GM19455 (cell line): Measurements from ENCODE around the gene ZDHHC1.
"Not testable (repeated sequence)": the region's sequence is repeated elsewhere in the genome, so short reads cannot be mapped to it uniquely, and the experiment has no call there.

Experiments
- ATAC-seq: cut with Tn5 transposase; IDR thresholded peaks from one replicate; pipeline ENCODE4 v1.9.1; 2021; ENCODE audit not compliant: unreplicated experiment

Gene ZDHHC1

DNA sequence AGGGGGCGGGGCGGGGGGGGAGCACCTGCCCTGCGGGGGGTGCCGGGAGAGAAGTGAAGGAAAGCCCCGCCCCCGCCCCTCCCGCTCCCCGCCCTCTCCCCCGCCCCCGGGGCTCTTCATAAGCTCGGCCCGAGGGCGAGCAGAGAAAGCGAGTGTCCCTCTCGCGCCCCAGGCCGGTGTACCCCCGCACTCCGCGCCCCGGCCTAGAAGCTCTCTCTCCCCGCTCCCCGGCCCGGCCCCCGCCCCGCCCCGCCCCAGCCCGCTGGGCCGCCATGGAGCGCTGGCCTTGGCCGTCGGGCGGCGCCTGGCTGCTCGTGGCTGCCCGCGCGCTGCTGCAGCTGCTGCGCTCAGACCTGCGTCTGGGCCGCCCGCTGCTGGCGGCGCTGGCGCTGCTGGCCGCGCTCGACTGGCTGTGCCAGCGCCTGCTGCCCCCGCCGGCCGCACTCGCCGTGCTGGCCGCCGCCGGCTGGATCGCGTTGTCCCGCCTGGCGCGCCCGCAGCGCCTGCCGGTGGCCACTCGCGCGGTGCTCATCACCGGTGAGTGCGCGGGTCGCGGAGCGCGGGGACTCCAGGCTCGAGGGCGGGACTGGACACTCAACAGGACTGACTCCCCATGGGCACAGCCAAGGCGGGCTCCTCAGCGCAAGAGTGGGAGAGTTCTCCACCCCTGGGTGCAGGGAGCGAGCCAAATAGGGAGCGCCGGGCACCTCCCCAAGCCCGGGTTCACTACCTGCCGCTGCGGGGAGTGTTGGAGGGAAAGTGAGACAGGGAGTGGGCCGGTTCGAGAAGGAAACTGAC lies 14.9 kb upstream of the ZDHHC1 start, which contains the start of gene HSD11B2:
Gene HSD11B2, plus strand, starts transcription at position 145 of the 798 bp plus-strand sequence. Its CDS starts 128 bp downstream, at position 273.
- ATAC-seq: no peak

DNA sequence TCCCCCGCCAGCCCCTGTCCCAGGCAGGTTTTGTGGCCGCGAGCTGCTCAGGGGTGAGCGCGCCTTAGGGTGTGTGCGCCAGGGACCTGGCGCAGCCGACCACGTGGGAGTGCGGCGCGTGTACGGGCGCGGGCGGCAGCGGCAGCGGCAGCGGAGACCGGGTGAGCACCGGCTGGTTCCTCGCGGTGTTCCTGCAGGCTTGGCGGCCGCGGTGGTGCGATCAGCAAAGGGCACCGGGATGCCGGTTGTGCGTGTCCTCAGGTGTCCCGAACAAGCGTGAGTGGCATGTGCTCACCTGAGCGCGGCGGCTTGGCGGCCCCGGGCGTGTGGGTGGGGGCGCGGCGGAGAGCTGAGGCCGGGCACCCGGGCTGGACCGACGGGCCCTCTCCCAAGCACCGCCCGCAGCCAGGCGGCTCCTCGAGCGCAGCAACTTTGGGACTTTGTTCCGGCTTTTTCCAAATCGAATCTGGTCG lies 14.3 kb upstream of the ZDHHC1 start:
- ATAC-seq: no peak

DNA sequence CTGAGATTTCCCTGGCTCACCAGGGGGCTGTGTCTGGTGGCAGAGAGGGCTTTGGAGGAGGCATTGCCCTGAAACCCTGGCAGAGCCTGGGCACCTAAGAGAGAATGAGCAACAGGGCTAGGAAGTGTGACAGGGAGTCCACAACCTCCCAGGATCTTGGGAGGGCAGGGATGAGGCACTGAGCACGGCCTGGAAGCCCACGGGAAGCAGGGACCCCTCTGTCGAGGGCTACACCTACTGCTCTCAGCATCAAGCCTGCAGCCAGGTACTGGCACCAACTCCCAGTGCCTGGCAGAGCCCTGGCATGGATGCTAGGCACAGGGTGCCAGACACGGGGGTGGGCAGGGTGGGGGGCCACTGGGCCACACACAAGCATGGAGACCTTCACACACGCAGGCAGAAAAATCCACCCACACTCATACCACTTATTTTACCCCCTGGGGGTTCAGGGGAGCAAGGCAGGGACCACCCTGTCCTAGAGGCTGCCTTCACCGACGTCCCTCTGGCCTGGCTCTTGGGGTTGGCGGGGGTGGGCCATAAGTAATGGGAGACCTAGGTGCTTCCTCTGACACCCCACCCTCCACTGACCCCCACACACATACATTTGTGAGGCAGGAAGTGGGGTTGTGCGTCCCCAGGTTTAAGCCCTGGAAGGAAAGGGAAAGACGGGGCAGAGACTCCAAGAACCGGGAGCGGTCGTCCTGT lies 13.7 kb upstream of the ZDHHC1 start:
- no peak for ATAC-seq

DNA sequence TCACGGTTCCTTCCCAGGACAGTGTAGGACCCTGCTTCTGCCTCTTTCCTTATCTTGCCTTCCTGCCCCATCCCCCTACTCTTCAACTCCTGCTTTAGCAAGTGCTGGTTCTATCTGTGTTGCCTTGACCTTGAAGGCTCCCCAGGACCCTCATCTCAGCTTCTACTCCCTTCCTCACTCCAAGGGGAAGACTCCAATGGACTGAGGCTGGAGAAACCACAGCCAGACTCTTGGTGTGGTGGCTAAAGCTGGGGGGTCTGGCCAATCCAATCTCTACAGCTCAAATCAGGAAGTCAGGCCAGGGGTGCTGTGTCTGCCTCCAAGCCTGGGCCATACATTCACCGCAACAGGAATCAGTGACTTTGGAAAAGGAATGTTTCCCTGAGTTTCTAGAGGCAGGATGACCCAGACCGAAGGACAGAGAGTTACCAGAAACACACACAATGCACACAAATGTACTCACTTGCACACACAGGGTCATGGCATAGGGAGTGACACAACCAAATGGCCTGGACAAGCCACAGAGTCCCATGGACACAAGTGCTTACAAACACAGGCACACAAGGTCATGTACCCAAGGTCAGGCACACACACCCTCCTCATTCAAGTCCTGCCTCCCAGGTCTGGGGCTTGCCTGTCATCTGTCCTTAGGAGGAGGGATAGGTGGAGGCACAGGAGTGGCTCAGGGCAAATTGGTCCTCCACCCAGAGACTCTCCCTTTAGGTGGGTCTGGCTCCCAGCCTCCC lies 12.9 kb upstream of the ZDHHC1 start:
- ATAC-seq: no peak

DNA sequence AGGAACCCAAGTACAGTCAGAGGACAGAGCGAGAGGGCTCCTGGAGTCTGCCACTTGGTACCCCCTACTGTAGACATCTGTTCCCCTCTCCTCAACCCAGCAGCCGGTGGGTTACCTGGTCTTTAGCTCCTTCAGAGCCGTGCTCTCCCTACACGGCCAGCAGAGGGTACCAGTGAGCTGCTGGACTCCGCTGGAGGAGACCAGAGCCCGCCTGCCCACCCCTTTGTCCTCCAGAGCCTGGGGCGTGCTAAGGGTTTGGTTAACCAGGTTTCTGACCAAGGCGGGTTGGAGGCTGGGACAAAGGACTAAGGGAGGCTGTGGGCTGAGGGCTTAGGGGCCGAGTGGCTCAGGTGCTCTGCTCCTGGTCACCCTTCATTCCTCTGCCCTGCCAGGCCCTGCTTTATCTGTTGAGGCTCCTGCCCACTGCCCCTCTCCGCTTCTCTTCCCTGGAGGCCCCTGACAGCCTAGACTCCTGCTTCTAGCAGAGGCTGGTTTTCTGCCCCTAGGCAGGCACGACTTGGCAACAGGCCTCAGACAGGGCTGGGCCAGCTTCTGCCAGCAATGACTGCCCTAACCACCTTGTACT lies 12.0 kb upstream of the ZDHHC1 start:
- no peak for ATAC-seq

DNA sequence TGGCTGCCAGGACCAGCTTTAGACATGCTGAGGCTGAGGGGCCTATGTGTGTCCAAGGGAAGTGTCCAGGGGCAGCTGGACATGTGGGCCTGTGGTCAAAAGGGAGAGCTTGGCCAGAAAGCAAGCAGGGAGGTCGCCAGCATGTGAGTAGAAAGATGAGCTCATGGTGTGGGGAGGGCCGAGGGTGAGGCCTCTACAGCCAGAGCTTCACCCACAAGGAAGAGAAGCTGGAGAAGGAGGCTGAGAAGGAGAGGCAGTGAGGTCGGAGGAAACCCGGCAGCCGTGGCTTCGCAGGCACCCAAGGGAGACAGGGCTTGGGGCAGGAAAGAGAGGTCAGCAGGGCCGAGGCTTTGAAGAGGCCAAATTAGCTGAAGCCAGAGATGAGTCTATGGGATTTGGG lies 10.7 kb upstream of the ZDHHC1 start:
- no peak for ATAC-seq

DNA sequence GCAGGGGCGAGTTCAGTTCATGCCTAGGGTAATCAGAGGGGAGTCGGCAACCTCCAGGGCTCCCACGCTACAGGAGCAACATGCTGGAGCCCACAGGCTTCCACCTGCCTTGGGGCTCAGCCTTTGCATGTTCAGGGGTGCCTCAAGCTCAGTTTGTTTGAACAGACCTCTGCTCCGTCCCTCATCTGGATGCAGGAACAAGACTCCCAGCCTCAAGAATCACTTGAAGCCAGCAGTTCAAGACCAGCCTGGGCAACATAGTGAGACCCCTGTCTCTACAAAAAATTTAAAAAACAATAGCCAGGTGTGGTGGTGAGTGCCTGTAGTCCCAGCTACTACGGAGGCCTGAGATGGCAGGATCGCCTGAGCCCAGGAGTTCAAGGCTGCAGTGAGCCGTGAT lies 9.7 kb upstream of the ZDHHC1 start:
- ATAC-seq: no peak

DNA sequence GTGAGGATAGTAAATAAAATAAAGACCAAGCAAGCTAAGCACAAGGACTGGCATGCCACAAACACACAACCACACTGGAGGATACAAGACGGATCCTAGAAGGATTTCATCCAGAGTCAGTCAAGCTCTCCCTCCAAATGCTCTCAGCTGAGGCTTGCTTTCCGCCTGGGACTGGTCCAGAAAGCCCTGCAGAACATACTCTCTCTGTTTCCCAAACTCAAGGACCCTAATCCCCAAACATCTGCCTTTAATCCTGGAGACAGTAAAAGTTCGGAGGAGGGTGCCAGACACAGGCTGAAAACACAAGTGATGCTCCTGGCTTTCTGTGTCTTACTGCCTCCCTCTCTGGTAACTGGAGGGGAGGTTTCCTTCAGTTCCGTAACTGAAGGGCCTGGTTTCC lies 9.3 kb upstream of the ZDHHC1 start:
- no peak for ATAC-seq

DNA sequence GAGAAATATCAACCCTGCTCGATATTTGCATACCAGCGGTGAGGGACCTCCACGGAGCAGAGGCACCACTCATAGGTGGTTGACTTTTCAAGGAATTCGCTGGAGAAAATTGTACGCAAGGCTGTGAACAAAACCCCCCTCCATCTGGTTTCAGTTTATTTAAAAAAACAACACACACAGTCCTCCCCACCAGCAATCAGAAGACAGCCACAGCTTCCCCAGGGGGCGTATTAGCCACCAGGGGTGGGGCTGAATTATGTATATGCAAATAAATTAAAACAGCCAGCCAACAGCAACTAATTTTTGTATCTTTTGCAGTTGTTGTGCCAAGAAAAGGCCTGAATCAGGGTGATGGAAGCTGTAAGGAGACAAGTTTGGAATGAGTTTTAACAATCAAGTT lies 8.8 kb upstream of the ZDHHC1 start:
- no peak for ATAC-seq

DNA sequence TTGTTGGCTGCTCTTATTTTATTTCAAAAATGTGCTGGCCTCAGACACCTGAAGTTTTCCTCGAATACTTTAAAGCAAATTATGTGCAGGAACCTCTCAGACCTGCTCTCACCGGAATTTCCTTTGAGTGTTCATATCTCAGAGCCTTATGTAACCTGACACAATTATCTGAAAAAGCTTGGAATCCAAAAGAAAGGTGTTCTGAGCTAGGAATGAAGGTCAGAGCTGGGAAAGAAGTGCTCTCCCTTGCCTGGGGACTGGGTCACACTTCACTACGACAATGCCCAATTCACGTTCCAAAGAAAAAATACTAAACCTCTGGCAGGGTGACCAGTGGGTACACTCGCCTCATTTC lies 8.0 kb upstream of the ZDHHC1 start:
- ATAC-seq: no peak

DNA sequence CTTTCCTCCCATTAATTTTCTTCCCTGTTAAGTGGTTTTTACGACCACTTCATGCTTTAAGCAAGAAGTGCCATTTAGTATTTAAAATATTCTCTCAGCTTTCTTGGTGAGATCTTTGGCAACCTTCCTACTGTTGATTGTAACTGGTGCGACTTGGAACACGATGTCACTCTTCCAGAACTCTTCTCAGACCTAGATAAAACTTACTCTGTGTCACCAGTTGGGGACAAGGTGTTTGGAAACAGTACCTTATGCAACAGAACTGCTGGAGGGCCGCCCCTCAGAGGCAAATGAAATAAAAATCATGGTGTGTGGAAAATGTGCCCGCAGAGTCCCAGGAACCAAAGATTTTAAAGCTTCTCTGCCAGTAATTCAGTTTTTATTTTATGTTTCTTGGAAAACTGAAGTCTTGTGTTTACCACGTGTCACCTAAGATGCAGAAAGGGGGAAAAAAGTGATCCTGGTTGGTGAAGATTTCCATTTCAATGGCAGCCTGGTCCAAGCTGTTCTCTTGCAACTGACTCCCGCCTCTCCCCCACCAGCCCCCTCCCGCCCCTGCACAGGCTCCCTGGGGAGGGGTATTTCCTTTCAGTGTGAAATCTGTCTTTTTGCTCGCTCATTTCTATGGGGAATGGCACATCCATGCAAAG lies 7.5 kb upstream of the ZDHHC1 start:
- no peak for ATAC-seq

DNA sequence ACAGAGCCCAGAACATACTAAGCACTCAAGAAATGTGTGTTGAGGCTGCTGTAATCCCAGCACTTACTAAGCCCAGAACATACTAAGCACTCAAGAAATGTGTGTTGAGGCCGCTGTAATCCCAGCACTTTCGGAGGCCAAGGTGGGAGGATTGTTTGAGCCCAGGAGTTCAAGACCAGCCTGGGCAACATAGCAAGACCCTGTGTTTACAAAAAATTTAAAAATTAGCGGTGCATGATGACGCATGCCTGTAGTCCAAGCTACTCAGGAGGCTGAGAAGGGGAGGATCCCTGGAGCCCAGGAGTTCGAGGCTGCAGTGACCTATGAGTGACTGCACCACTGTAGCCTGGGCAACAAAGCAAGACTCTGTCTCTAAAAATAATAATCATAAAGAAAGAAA lies 6.7 kb upstream of the ZDHHC1 start:
- ATAC-seq: no peak

DNA sequence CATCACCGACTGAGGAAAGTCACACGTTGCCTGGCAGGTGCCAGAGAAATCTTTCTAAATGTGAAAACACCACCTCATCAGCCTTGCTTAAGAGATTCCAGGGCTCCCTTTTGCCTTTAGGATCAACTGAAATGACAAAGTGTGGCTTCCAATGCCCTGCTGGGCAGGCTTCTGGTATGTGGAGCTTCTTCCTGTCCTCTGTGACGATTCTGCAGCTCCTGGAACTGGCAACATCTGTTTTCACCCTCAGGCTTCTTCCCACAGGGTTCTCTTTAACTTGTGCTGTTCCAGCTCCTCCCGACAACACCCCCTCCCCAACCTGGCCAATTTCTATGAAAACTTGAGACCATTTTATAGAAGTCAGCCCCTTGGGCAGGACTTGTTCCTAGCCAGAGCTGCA lies 4.8 kb upstream of the ZDHHC1 start:
- no peak for ATAC-seq

DNA sequence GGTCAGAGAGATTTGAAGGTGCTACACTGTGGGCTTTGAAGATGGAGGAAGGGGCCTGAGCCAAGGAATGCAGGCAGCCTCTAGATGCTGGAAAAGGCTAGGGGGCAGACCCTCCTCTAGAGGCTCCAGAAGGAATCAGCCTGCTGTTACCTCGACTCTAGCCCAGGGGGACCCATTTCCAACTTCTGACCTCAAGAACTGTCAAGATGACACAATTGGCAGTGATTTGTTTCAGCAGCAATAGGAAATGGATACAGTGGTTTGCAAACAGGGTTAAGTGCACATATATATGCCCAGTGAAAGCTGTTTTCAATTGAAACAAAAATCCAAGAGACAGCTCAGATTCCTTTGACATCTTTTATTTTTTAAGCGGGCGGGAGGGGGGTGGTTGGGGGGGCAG lies 3.7 kb upstream of the ZDHHC1 start:
- no peak for ATAC-seq

DNA sequence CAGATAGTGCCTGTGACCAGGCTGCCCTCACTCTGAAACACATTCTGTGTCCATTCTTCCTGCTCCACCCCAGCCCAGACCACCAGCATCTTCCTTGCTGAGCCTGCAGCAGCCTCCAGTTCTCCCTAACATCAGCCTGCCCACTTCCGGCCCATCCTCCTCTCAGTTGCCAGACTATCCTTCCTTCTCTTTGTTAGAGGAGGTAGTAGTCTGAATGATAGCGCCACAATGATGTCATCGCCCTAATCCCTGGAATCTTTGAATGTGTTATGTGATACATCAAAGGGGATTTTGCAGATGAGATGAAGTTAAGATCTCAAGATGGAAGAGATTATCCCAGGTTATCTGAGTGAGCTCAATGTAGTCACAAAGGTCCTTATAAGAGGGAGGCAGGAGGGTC lies 3.2 kb upstream of the ZDHHC1 start:
- ATAC-seq: no peak

DNA sequence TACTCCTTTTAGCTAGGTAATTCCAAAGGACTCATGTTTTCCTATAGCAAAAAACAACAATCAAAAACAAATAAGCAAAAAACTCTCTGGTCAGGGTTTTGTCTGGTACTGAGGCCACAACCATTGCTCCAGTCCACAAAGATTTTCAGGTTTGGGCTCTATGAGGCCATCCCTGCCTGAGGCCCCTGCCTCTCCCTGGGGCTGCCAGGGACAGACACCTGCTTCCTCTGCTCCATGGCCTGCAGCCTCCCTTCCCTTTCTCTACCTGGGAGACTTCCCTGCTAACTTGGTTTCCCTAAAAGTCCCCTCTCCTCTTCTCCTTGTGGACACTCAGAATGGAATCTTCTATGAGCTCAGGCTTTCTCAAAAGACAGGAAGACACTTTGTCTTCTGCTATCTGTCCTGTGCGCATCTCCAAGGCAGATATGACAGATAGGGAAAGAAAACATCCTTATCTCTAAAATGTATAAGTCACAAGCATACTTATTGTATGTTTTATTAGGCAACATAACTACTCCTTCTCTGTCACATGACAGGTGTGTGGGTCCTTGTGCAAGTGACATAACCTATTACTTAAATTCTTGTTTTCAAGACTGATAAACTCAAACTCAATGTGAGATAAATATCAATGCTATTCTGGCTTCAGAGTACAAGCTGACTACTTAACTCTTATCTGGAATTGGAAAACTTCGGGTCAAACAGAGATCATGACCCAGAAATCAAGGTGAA lies 1.2 kb upstream of the ZDHHC1 start:
- no peak for ATAC-seq

DNA sequence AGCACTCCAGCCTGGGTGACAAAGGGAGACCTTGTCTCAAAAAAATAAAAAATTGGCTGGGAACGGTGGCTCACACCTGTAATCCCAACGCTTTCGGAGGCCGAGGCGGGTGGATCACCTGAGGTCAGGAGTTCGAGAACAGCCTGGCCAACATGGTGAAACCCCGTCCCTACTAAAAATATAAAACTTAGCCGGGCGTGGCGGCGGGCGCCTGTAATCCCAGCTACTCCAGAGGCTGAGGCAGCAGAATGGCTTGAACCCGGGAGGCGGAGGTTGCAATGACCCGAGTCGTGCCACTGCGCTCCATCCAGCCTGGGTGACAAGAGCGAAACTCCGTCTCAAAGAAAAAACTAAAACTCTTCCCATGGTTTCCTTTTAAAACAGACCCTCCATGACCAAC lies 856 bp downstream of the ZDHHC1 start:
- not testable (repeated sequence) for ATAC-seq

DNA sequence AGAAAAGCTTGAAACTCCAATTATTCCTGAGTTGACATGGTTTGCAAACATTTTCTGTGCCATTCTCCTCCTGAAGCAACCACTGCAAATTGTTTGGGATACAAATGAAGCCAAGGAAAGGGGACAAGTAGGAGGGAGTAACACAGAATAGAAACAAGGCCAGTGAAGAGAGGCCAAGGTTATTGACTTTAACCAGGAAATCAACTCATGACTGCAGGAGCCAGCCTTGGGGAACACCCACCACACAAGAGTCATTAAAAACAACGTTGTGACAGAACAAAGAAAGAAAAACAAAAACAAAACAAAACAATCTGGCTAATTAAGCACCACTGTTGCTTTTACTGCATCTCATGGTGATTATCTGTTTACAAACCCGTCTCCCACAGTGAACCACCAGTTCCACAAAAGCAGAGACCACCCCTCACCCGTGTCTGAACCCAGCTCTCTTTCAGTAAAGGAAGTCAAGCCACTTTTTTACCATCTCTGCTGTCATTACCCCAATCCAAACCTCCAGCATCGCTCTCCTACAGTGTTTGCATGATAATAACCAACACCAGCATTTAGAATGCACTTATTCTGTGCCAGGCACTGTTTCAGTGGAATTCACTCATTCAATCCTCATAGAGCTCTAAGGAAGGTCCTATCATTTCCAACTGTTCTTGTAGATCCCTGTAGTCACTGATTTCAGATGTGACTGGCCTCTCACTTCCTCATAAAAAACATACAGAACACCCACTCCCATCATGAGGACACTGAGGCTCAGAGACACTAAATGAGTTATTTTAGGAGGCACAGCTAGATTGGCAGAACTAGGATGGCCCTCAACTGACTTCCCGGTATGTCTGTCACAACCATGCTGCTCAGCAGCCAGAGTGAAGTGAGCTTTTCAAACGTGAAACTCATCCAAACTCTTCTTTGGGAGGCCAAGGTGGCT lies 2.0 kb downstream of the ZDHHC1 start:
- no peak for ATAC-seq

DNA sequence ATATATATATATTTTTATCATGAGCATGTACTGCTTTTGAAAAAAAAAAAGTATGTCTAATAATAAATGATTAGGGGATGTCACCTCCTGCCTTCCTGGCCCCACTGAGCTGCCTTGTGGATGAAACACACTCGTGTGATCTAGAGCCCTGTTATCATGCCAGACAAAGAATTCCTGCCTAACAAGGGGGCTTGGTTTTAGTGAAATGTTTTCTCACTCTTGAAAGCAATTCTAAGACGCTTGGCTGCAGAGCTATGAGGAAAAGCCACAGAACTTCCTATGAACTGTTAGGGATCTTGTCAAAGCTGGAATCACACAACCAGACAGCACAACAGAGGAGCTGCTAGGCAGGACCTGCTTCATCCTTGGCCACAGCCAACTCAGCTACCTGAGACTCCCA lies 4.0 kb downstream of the ZDHHC1 start:
- no peak for ATAC-seq
